Type B pancreatic cell (in vitro differentiated cells): ENCODE measurements around the gene FTCD. TPM values are rescaled to one million over a fixed set of nuclear protein-coding genes. Genes with fewer than 3 reads are reported as not detected.

Experiments used
- DNase-seq: peaks from one replicate; pipeline ENCODE4 v3.0.0; 2021; ENCODE audit warnings: mixed read lengths; ENCODE audit not compliant: unreplicated experiment; ENCODE audit errors: extremely low spot score
- H3K27ac Mint-ChIP-seq: 2 replicates; pipeline ENCODE4 v1.8.0; 2021; ENCODE audit warnings: mild to moderate bottlenecking, mixed read lengths
- H3K27me3 Mint-ChIP-seq: 2 replicates; pipeline ENCODE4 v1.8.0; 2021; ENCODE audit warnings: mixed read lengths
- H3K36me3 Mint-ChIP-seq: 2 replicates; pipeline ENCODE4 v1.8.0; 2021; ENCODE audit warnings: mixed read lengths
- H3K4me1 Mint-ChIP-seq: one replicate; pipeline ENCODE4 v1.8.0; 2021; ENCODE audit warnings: mixed read lengths; ENCODE audit not compliant: unreplicated experiment
- H3K4me3 Mint-ChIP-seq: 2 replicates; pipeline ENCODE4 v1.8.0; 2021; ENCODE audit warnings: mild to moderate bottlenecking, mixed read lengths
- H3K9me3 Mint-ChIP-seq: 2 replicates; pipeline ENCODE4 v1.8.0; 2021; ENCODE audit warnings: mixed read lengths
- total RNA-seq: library from RNA; stranded (reverse); gene quantifications from 2 replicates; pipeline ENCODE4 v1.2.1, GENCODE V29; 2021; ENCODE audit warnings: low replicate concordance
- TF ChIP-seq, protein P1 (sequence below): fragments of 200-600 bp; sonication (generic); conservative IDR thresholded peaks from 2 replicates; pipeline ENCODE4 v1.5.0; 2021; ENCODE audit warnings: antibody characterized with exemption, mild to moderate bottlenecking

The FTCD gene
- total RNA-seq, 1 donor from 2014 or later, result 26.9 TPM

DNA sequence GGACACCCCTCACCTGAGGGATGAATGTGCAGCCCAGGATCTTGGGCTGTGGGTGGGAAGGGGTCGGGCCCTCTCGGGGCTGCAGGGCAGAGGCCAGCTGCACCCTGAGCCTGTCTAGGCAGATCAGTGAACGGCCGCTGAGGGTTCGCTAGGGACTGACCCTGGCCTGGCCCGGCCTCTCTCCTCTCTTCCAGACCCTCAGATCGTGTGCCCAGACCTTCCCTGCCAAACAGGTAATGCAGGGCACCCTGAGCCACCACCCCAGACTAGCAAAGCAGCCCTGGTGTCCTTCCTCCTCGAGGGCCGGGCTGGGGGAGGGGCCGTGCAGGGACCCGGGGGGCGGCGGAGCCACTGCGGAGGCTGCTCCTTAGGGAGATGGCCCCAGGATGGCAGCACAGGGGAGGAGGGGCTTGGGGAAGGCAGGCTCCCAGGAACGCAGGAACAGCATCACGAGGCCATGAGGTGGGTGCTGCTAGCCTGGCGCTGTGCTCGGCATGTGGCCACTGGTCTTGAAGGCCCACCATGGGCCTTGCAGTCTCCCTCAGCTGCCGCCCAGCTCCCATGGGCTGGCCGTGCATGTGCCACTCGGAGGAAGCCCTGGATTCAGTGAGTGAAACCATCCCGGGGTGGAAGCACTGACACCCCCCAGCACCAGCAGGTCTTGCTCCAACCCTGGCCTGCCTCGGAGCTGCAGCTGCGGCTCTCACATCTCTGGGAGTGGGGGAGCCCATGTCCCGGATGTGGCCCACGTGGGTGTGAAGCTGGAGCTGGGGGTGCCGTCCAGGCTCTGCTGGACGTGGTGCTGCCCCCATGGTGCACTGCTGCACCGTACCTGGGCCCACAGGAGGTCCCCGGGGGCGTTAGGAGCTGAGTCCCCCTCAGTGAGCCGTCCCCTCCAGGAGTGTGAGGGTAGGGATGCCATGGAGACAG lies 28.8 kb downstream of the FTCD start:
- no peaks in the 10 kb centered on the region for H3K9me3 Mint-ChIP-seq
- TF ChIP-seq, protein P1, sequence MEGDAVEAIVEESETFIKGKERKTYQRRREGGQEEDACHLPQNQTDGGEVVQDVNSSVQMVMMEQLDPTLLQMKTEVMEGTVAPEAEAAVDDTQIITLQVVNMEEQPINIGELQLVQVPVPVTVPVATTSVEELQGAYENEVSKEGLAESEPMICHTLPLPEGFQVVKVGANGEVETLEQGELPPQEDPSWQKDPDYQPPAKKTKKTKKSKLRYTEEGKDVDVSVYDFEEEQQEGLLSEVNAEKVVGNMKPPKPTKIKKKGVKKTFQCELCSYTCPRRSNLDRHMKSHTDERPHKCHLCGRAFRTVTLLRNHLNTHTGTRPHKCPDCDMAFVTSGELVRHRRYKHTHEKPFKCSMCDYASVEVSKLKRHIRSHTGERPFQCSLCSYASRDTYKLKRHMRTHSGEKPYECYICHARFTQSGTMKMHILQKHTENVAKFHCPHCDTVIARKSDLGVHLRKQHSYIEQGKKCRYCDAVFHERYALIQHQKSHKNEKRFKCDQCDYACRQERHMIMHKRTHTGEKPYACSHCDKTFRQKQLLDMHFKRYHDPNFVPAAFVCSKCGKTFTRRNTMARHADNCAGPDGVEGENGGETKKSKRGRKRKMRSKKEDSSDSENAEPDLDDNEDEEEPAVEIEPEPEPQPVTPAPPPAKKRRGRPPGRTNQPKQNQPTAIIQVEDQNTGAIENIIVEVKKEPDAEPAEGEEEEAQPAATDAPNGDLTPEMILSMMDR, result no peak
- no peaks in the 10 kb centered on the region for H3K27me3 Mint-ChIP-seq
- no peak overlapping the region for H3K4me3 Mint-ChIP-seq
- peaks cover 8% of the 10 kb centered on the region for H3K4me1 Mint-ChIP-seq
- H3K27ac Mint-ChIP-seq, result no peak overlapping the region
- DNase-seq, result peak; percentile 65
- peaks cover 3% of the 10 kb centered on the region for H3K36me3 Mint-ChIP-seq

DNA sequence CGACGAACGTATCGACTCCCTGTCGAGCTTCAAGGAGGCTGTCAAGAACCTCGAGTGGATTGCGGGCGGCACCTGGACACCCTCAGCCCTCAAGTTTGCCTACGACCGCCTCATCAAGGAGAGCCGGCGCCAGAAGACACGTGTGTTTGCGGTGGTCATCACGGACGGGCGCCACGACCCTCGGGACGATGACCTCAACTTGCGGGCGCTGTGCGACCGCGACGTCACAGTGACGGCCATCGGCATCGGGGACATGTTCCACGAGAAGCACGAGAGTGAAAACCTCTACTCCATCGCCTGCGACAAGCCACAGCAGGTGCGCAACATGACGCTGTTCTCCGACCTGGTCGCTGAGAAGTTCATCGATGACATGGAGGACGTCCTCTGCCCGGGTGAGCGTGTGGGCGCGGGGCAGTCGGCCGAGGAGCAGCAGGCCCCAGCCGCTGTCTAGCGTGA lies 29.5 kb downstream of the FTCD start:
- no peak for DNase-seq
- H3K27me3 Mint-ChIP-seq, result no peaks in the 10 kb centered on the region
- H3K27ac Mint-ChIP-seq, result no peak overlapping the region
- peaks cover 8% of the 10 kb centered on the region for H3K4me1 Mint-ChIP-seq
- peaks cover 3% of the 10 kb centered on the region for H3K36me3 Mint-ChIP-seq
- H3K9me3 Mint-ChIP-seq, result no peaks in the 10 kb centered on the region
- no peak overlapping the region for H3K4me3 Mint-ChIP-seq
- TF ChIP-seq, protein P1, result no peak

DNA sequence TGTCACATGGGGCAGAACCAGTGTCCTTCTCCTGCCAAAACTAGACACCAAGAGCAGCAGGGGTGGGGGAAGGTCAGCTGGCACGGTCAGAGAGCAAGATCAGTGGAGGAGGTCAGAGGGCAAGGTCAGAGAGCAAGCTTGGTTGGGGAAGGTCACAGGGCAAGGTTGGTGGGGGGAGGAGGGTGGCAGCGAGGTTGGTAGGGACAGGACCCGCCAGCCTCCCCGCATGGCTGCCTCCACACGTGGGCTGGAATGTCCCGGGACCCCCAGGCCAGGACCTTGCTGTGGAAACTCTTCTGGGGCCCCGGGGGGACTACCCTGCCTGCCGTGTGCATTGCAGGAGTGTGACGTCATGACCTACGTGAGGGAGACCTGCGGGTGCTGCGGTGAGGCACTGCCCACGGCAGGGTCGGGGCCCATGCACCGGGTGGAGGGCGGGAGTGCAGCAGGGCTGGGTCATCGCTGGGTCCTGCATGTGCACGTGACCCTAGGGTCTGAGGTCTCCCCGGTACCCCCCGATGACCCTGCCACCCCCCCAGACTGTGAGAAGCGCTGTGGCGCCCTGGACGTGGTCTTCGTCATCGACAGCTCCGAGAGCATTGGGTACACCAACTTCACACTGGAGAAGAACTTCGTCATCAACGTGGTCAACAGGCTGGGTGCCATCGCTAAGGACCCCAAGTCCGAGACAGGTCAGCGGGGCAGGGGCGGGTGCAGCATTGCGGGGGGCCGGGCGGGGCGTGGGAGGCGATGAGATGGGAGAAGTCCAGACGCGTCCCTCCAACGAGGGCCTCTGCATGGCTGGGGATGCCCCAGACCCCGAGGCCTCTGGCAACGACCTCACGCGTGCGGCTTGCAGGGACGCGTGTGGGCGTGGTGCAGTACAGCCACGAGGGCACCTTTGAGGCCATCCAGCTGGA lies 30.2 kb downstream of the FTCD start:
- no peak overlapping the region for H3K4me3 Mint-ChIP-seq
- TF ChIP-seq, protein P1, result no peak
- H3K27me3 Mint-ChIP-seq, result no peaks in the 10 kb centered on the region
- peak; percentile 66 for DNase-seq
- no peaks in the 10 kb centered on the region for H3K9me3 Mint-ChIP-seq
- peaks cover 8% of the 10 kb centered on the region for H3K4me1 Mint-ChIP-seq
- H3K36me3 Mint-ChIP-seq, result peaks cover 3% of the 10 kb centered on the region
- no peak overlapping the region for H3K27ac Mint-ChIP-seq

DNA sequence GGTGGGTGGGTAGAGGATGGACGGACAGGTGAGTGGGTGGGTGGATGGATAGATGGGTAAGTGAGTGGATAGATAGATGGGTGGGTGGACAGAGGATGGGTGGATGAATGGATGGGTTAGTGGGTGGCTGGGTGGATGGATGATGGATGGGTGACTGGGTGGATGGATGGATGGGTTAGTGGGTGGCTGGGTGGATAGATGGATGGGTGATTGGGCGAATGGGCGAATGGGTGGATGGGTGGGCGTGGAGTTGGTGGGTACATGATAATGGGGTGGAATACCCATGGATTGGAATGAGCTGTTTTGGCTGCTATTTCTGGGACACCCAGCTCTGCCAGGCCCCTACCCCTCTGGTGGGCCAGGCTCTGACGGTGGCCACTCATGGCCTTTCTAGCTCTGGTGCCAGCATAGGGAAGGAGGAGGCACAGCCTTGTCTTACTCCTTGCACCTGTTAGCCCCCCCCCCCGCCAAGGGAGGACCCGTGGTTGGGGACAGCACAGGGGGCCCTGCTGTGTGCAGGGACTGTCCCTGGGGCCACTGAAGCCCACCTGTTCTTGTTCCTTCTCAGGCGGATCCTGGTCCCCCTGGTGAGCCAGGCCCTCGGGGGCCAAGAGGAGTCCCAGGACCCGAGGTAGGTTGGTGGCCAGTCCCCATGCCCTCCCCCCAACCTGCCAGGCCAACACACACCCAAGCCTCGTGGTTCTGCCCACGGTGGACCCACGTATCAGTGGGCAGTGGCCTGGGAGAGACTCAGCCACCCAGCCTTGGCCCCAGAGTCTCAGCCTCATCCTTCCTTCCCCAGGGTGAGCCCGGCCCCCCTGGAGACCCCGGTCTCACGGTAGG lies 31.1 kb downstream of the FTCD start:
- DNase-seq, result peak; percentile 57
- Mint-ChIP-seq H3K27me3 (no peaks in the 10 kb centered on the region), H3K4me3 (no peak overlapping the region), H3K9me3 (no peaks in the 10 kb centered on the region), H3K4me1 (peaks cover 8% of the 10 kb centered on the region), H3K36me3 (peaks cover 3% of the 10 kb centered on the region), H3K27ac (no peak overlapping the region)
- TF ChIP-seq, protein P1, result no peak
